Neuronal stem cell (in vitro differentiated cells): ENCODE results near the gene MSH6.
"Not testable (repeated sequence)": the region's sequence is repeated elsewhere in the genome, so short reads cannot be mapped to it uniquely, and the experiment has no call there.

Experiments
- DNase-seq: peaks from one replicate; pipeline ENCODE4 v3.0.0-alpha.2; 2013; ENCODE audit warnings: low spot score
- H2AFZ ChIP-seq: one replicate; pipeline ENCODE4 v1.6.1; 2013; ENCODE audit warnings: mild to moderate bottlenecking, low read length, inconsistent platforms
- H2AK5ac ChIP-seq: 2 replicates; pipeline ENCODE4 v1.6.1; 2013; ENCODE audit warnings: low read depth, mild to moderate bottlenecking, inconsistent platforms, low read length, moderate library complexity, mixed read lengths
- H2BK120ac ChIP-seq: 2 replicates; pipeline ENCODE4 v1.6.1; 2013; ENCODE audit warnings: low read depth, mild to moderate bottlenecking, inconsistent platforms, low read length, moderate library complexity, mixed read lengths
- H2BK12ac ChIP-seq: one replicate; pipeline ENCODE4 v1.6.1; 2013; ENCODE audit warnings: low read length, inconsistent platforms
- H2BK15ac ChIP-seq: 2 replicates; pipeline ENCODE4 v1.6.1; 2013; ENCODE audit warnings: mild to moderate bottlenecking, low read length, inconsistent platforms, mixed read lengths
- H2BK5ac ChIP-seq: one replicate; pipeline ENCODE4 v1.6.1; 2013; ENCODE audit warnings: inconsistent platforms, mild to moderate bottlenecking, low read length, moderate library complexity
- H3K14ac ChIP-seq: one replicate; pipeline ENCODE4 v1.6.1; 2013; ENCODE audit warnings: low read length, inconsistent platforms
- H3K18ac ChIP-seq: 2 replicates; pipeline ENCODE4 v1.6.1; 2013; ENCODE audit warnings: low read length, inconsistent platforms
- H3K23ac ChIP-seq: 2 replicates; pipeline ENCODE4 v1.6.1; 2013; ENCODE audit warnings: low read depth, mild to moderate bottlenecking, mixed read lengths, low read length, inconsistent platforms; ENCODE audit not compliant: poor library complexity
- H3K27ac ChIP-seq: replicated peaks from 3 replicates; pipeline ENCODE4 v1.5.1; 2013; ENCODE audit warnings: low read length, inconsistent platforms
- H3K27me3 ChIP-seq, 3 experiments: 2 replicates each; pipeline ENCODE4 v1.6.1; 2013; ENCODE audit warnings: low read length in 3 of 3, mild to moderate bottlenecking in 2 of 3, inconsistent platforms in 1 of 3, low read depth in 1 of 3, mixed read lengths in 1 of 3, moderate library complexity in 1 of 3; ENCODE audit not compliant: control insufficient read depth in 3 of 3, insufficient read depth in 3 of 3
- H3K36me3 ChIP-seq, 2 donors: replicated peaks in 1 of 2; 2 replicates each; pipeline ENCODE4 v1.6.1; 2013; ENCODE audit warnings: low read length in 2 of 2; ENCODE audit not compliant: control insufficient read depth in 2 of 2, insufficient read depth in 2 of 2
- H3K4ac ChIP-seq: 2 replicates; pipeline ENCODE4 v1.6.1; 2013; ENCODE audit warnings: inconsistent platforms, mild to moderate bottlenecking, low read length, moderate library complexity
- H3K4me1 ChIP-seq, 2 donors: 1 replicate in 1 of 2; 2 replicates in 1 of 2; pipeline ENCODE4 v1.6.1; 2013; ENCODE audit warnings: low read length in 2 of 2, low read depth in 1 of 2; ENCODE audit not compliant: control insufficient read depth in 2 of 2, insufficient read depth in 1 of 2
- H3K4me2 ChIP-seq: one replicate; pipeline ENCODE4 v1.6.1; 2013; ENCODE audit warnings: mild to moderate bottlenecking, low read length, inconsistent platforms; ENCODE audit not compliant: insufficient read depth, poor library complexity, severe bottlenecking
- H3K4me3 ChIP-seq, 2 donors: 2 replicates each; pipeline ENCODE4 v1.5.1; 2013; ENCODE audit warnings: low read length in 2 of 2, mild to moderate bottlenecking in 2 of 2, inconsistent platforms in 1 of 2, moderate library complexity in 1 of 2
- H3K79me1 ChIP-seq: one replicate; pipeline ENCODE4 v1.6.1; 2013; ENCODE audit warnings: low read depth, mild to moderate bottlenecking, inconsistent platforms, low read length, moderate library complexity
- H3K9ac ChIP-seq: one replicate; pipeline ENCODE4 v1.6.1; 2013; ENCODE audit warnings: mild to moderate bottlenecking, low read depth, low read length, inconsistent platforms; ENCODE audit not compliant: poor library complexity
- H3K9me3 ChIP-seq, 2 donors: replicated peaks in 1 of 2; 2 replicates each; pipeline versions ENCODE3 to v1.6.1; 2013; ENCODE audit warnings: low read length in 2 of 2, mild to moderate bottlenecking in 2 of 2, inconsistent platforms in 1 of 2, low read depth in 1 of 2, mixed read lengths in 1 of 2, moderate library complexity in 1 of 2; ENCODE audit not compliant: control insufficient read depth in 2 of 2, insufficient read depth in 1 of 2
- H4K8ac ChIP-seq: one replicate; pipeline ENCODE4 v1.6.1; 2013; ENCODE audit warnings: low read depth, mild to moderate bottlenecking, inconsistent platforms, low read length, moderate library complexity
- H4K91ac ChIP-seq: one replicate; pipeline ENCODE4 v1.6.1; 2013; ENCODE audit warnings: low read length, low read depth, mild to moderate bottlenecking, inconsistent platforms; ENCODE audit not compliant: poor library complexity
- WGBS, 2 donors: extraction: QIAGEN DNeasy Blood & Tissue Kit; methylation state at CpG; one replicate each; pipeline ENCODE4 v1.1.7; 2013; ENCODE audit warnings: missing lambda C conversion rate in 2 of 2, mixed read lengths in 1 of 2; ENCODE audit not compliant: insufficient read length in 2 of 2, insufficient replicate concordance in 1 of 2; ENCODE audit errors: extremely low coverage in 2 of 2; 5-methylcytosine and 5-hydroxymethylcytosine counted together

Gene MSH6

GRCh38 chr2:47844162-47844561 lies 61.2 kb downstream of the MSH6 start:
- H3K14ac ChIP-seq, result no peak overlapping the region
- WGBS, 2 donors, result no CpG with 5 or more reads among the region's 2 CpGs

GRCh38 chr2:47849368-47849767 lies 66.4 kb downstream of the MSH6 start:
- Histone ChIP-seq H4K8ac (no peak overlapping the region), H4K91ac (no peak overlapping the region), H2BK15ac (no peak overlapping the region), H3K4me3 (no peak overlapping the region), H3K4ac (no peak overlapping the region), H3K14ac (no peak overlapping the region), H3K4me1 (no peaks in the 10 kb centered on the region), H3K79me1 (peaks cover 5% of the 10 kb centered on the region), H3K18ac (no peak overlapping the region), H3K9ac (no peak overlapping the region), H3K27me3 (no peaks in the 10 kb centered on the region), H2AFZ (no peak overlapping the region), H3K4me2 (no peak overlapping the region), H3K23ac (no peak overlapping the region), H3K36me3 (peaks cover 0 to 21% of the 10 kb centered on the region in 2 donors), H2BK5ac (no peak overlapping the region), H2BK120ac (no peak overlapping the region), H3K27ac (no peak overlapping the region), H3K9me3 (no peaks in the 10 kb centered on the region), H2BK12ac (no peak overlapping the region), H2AK5ac (no peak overlapping the region)
- no CpG with 5 or more reads among the region's 2 CpGs for WGBS, 2 donors
- DNase-seq, result no peak

More at GRCh38 chr2:47844162-47844561, 61.2 kb downstream of the MSH6 start:
- no peak overlapping the region for H3K23ac ChIP-seq
- no peak overlapping the region for H3K18ac ChIP-seq
- H2BK15ac ChIP-seq, result no peak overlapping the region
- no peaks in the 10 kb centered on the region for H3K9me3 ChIP-seq
- no peak overlapping the region for H2BK120ac ChIP-seq
- no peak overlapping the region for H2BK5ac ChIP-seq
- H3K27me3 ChIP-seq, result no peaks in the 10 kb centered on the region
- H3K36me3 ChIP-seq, result peaks cover 0 to 36% of the 10 kb centered on the region in 2 donors
- no peak overlapping the region for H3K27ac ChIP-seq
- no peak overlapping the region for H3K9ac ChIP-seq
- no peak overlapping the region for H4K8ac ChIP-seq
- H3K4me1 ChIP-seq, result no peaks in the 10 kb centered on the region
- H2AK5ac ChIP-seq, result no peak overlapping the region
- DNase-seq, result no peak
- no peak overlapping the region for H3K4me2 ChIP-seq
- H2AFZ ChIP-seq, result no peak overlapping the region
- peaks cover 8% of the 10 kb centered on the region for H3K79me1 ChIP-seq
- H4K91ac ChIP-seq, result no peak overlapping the region
- no peak overlapping the region for H3K4me3 ChIP-seq
- H2BK12ac ChIP-seq, result no peak overlapping the region
- H3K4ac ChIP-seq, result no peak overlapping the region

- no peak overlapping the region for H4K91ac ChIP-seq
- no peak overlapping the region for H2BK12ac ChIP-seq
- H2BK15ac ChIP-seq, result no peak overlapping the region
- no peak overlapping the region for H2AK5ac ChIP-seq
- H3K9me3 ChIP-seq, result no peaks in the 10 kb centered on the region
- WGBS, 2 donors, result no CpG with 5 or more reads among the region's 1 CpG
- H3K14ac ChIP-seq, result no peak overlapping the region
- no peaks in the 10 kb centered on the region for H3K4me1 ChIP-seq
- H3K4me2 ChIP-seq, result no peak overlapping the region
- peaks cover 0 to 21% of the 10 kb centered on the region in 2 donors for H3K36me3 ChIP-seq
- H3K79me1 ChIP-seq, result peaks cover 5% of the 10 kb centered on the region
- no peak for DNase-seq
- H3K27ac ChIP-seq, result no peak overlapping the region
- H3K4me3 ChIP-seq, result no peak overlapping the region
- no peak overlapping the region for H4K8ac ChIP-seq
- H2AFZ ChIP-seq, result no peak overlapping the region
- no peak overlapping the region for H3K4ac ChIP-seq
- no peak overlapping the region for H3K18ac ChIP-seq
- no peak overlapping the region for H2BK5ac ChIP-seq
- no peak overlapping the region for H3K23ac ChIP-seq
- H2BK120ac ChIP-seq, result no peak overlapping the region
- no peaks in the 10 kb centered on the region for H3K27me3 ChIP-seq
- no peak overlapping the region for H3K9ac ChIP-seq
Observed at GRCh38 chr2:47850198-47850597, 67.3 kb downstream of the MSH6 start.

- H3K4me1 ChIP-seq, H3K4me3 ChIP-seq, H2AFZ ChIP-seq, H3K27ac ChIP-seq, H3K23ac ChIP-seq, H2AK5ac ChIP-seq, H4K91ac ChIP-seq, H3K18ac ChIP-seq, H2BK120ac ChIP-seq, H2BK15ac ChIP-seq, H3K27me3 ChIP-seq, DNase-seq, H3K9me3 ChIP-seq, H2BK5ac ChIP-seq, H3K14ac ChIP-seq, H2BK12ac ChIP-seq, H3K4me2 ChIP-seq, H3K4ac ChIP-seq, H3K79me1 ChIP-seq, H3K9ac ChIP-seq, H4K8ac ChIP-seq: not testable (repeated sequence)
- peaks cover 0 to 12% of the 10 kb centered on the region in 2 donors for H3K36me3 ChIP-seq
- no CpG with 5 or more reads among the region's 8 CpGs for WGBS, 2 donors
Observed at GRCh38 chr2:47853067-47853777, 70.3 kb downstream of the MSH6 start.
